K562 (cell line): ENCODE results near the gene ZNF625. TPM values are rescaled to one million over a fixed set of nuclear protein-coding genes. Genes with fewer than 3 reads are reported as not detected.

ENCODE experiments used
- ZNF124 ChIP-seq: sonication (generic); formaldehyde crosslinking; IDR thresholded peaks from 2 replicates; pipeline ENCODE4 v1.8.1; 2022; ENCODE audit warnings: missing genetic modification reagents
- ZNF280A ChIP-seq: fragments of 450-650 bp; IDR thresholded peaks from 2 replicates; pipeline ENCODE4 v1.6.1; 2018; ENCODE audit warnings: mild to moderate bottlenecking, low read depth; ENCODE audit not compliant: partially characterized antibody
- ZNF384 ChIP-seq: IDR thresholded peaks from 2 replicates; pipeline ENCODE4 v1.6.1; 2012; ENCODE audit warnings: low read depth, low read length, improper control_type of control experiment
- ZNF518B ChIP-seq: fragments of 250-450 bp; sonication (Bioruptor Pico); IDR thresholded peaks from 2 replicates; pipeline ENCODE4 v1.5.0; 2021; ENCODE audit warnings: mild to moderate bottlenecking, moderate library complexity
- ZNF583 ChIP-seq: fragments of 250-450 bp; sonication (Bioruptor Pico); IDR thresholded peaks from 2 replicates; pipeline ENCODE4 v1.4.0; 2020
- ZZZ3 ChIP-seq: fragments of 450-650 bp; IDR thresholded peaks from 2 replicates; pipeline ENCODE4 v1.6.1; 2016; ENCODE audit warnings: antibody characterized with exemption, mild to moderate bottlenecking, moderate library complexity
- polyA plus RNA-seq, 8 experiments: library from polyadenylated mRNA; depleted of rRNA in 4 of 8; stranded (reverse) in 5 of 8; unstranded in 3 of 8; fragments of >200 nt; fragmentation: Nextera tagmentation in 2 of 8; fragmentation: Illumina TruSeq in 1 of 8; extraction: Ambion mirVana in 2 of 8; extraction: Trizol in 1 of 8; gene quantifications; 2 replicates each; pipeline versions ENCODE4 v1.2.1 to v1.2.3, GENCODE V29; 2011 to 2014; ENCODE audit warnings: inconsistent platforms in 1 of 8, missing spikeins in 1 of 8
- total RNA-seq, 7 experiments: library from RNA; depleted of rRNA in 6 of 7; stranded (reverse); fragments of >200 nt in 6 of 7; fragmentation: Illumina TruSeq in 2 of 7; extraction: Trizol in 2 of 7; gene quantifications; 2 replicates each; pipeline versions ENCODE4 v1.2.1 to v1.2.3, GENCODE V29; 2011 to 2021; ENCODE audit warnings: low replicate concordance in 1 of 7

ZNF625 gene
- total and polyA plus RNA-seq, 9 of the 15 experiments (the other 6 are each of a cell fraction or from before 2014, with no cell fraction given), result 0.07 to 0.09 TPM; not detected in 7

- TF ChIP-seq ZNF518B (CRISPR knock-in tag) (no peak), ZNF583 (CRISPR knock-in tag) (no peak), ZNF124 (no peak), ZNF280A (no peak), ZZZ3 (no peak), ZNF384 (no peak)
Observed at GRCh38 chr19:12112701-12113100, 43.8 kb downstream of the ZNF625 start (continued).
